PC-3 (cell line): ENCODE results near the gene AREL1.

Experiments used
- EZH2 ChIP-seq: fragments of 300-600 bp; sonication (generic); IDR thresholded peaks from one replicate; pipeline ENCODE4 v1.6.1; 2017; ENCODE audit warnings: antibody characterized with exemption, mild to moderate bottlenecking, low read length; ENCODE audit not compliant: unreplicated experiment
- EZH2phosphoT487 ChIP-seq: fragments of 300-600 bp; sonication (generic); IDR thresholded peaks from 2 replicates; pipeline ENCODE4 v1.6.1; 2018; ENCODE audit warnings: mild to moderate bottlenecking, antibody characterized with exemption, low read length, borderline replicate concordance
- TF ChIP-seq, protein P1 (sequence below): fragments of 300-600 bp; sonication (generic); conservative IDR thresholded peaks from 2 replicates; pipeline ENCODE4 v1.5.1; 2017; ENCODE audit warnings: antibody characterized with exemption, low read depth, mild to moderate bottlenecking, low read length

GRCh38 chr14:74667758-74668157 is 45.1 kb downstream of the AREL1 start:
- TF ChIP-seq EZH2 = no peak
- TF ChIP-seq, protein P1, sequence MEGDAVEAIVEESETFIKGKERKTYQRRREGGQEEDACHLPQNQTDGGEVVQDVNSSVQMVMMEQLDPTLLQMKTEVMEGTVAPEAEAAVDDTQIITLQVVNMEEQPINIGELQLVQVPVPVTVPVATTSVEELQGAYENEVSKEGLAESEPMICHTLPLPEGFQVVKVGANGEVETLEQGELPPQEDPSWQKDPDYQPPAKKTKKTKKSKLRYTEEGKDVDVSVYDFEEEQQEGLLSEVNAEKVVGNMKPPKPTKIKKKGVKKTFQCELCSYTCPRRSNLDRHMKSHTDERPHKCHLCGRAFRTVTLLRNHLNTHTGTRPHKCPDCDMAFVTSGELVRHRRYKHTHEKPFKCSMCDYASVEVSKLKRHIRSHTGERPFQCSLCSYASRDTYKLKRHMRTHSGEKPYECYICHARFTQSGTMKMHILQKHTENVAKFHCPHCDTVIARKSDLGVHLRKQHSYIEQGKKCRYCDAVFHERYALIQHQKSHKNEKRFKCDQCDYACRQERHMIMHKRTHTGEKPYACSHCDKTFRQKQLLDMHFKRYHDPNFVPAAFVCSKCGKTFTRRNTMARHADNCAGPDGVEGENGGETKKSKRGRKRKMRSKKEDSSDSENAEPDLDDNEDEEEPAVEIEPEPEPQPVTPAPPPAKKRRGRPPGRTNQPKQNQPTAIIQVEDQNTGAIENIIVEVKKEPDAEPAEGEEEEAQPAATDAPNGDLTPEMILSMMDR = no peak
- no peak for TF ChIP-seq EZH2phosphoT487
